K562 (cell line): ENCODE results near the gene MYL4. TPM values are rescaled to one million over a fixed set of nuclear protein-coding genes. Genes with fewer than 3 reads are reported as not detected.
A peak's percentile ranks its signal among the peaks of the same experiment; 100 is the strongest.

Source experiments
- ATF1 ChIP-seq, 2 experiments: fragments of 450-650 bp in 1 of 2; IDR thresholded peaks; 2 replicates each; pipeline ENCODE4 v1.6.1; 2016; ENCODE audit warnings: missing compliant biosample characterization in 1 of 2, missing genetic modification characterization in 1 of 2
- BRD9 ChIP-seq: fragments of 450-650 bp; IDR thresholded peaks from 2 replicates; pipeline ENCODE4 v1.6.1; 2018; ENCODE audit warnings: low read depth; ENCODE audit not compliant: partially characterized antibody
- CSDE1 ChIP-seq, 2 experiments: fragments of 450-650 bp; IDR thresholded peaks; 2 replicates each; pipeline ENCODE4 v1.6.1; 2016; ENCODE audit warnings: mild to moderate bottlenecking in 1 of 2
- DNMT1 ChIP-seq: fragments of 450-650 bp; IDR thresholded peaks from 2 replicates; pipeline ENCODE4 v1.6.1; 2016; ENCODE audit warnings: antibody characterized with exemption, mild to moderate bottlenecking
- FOXK2 ChIP-seq, 2 experiments: fragments of 450-650 bp; IDR thresholded peaks in 1 of 2; conservative IDR thresholded peaks in 1 of 2; 2 replicates each; pipeline ENCODE4 v1.6.1; 2016; ENCODE audit warnings: low read depth in 2 of 2, mild to moderate bottlenecking in 1 of 2
- JUND ChIP-seq, 2 experiments: IDR thresholded peaks; 2 replicates in 1 of 2; 3 replicates in 1 of 2; pipeline ENCODE4 v1.6.1; 2011; ENCODE audit warnings: borderline replicate concordance in 2 of 2, low read depth in 2 of 2, low read length in 2 of 2, improper control_type of control experiment in 1 of 2, missing biosample characterization in 1 of 2, missing genetic modification characterization in 1 of 2, missing genetic modification reagents in 1 of 2
- LEF1 ChIP-seq: fragments of 450-650 bp; IDR thresholded peaks from 2 replicates; pipeline ENCODE4 v1.6.1; 2016; ENCODE audit warnings: mild to moderate bottlenecking
- MCM5 ChIP-seq: fragments of 450-650 bp; IDR thresholded peaks from 2 replicates; pipeline ENCODE4 v1.6.1; 2016; ENCODE audit warnings: low read depth
- MIER1 ChIP-seq: fragments of 450-650 bp; IDR thresholded peaks from 2 replicates; pipeline ENCODE4 v1.6.1; 2016; ENCODE audit warnings: antibody characterized with exemption, mild to moderate bottlenecking, low read depth
- NFE2L1 ChIP-seq: fragments of 450-650 bp; IDR thresholded peaks from 2 replicates; pipeline ENCODE4 v1.6.1; 2016; ENCODE audit warnings: missing genetic modification characterization, low read depth, mild to moderate bottlenecking, missing compliant biosample characterization, moderate library complexity, borderline replicate concordance
- PML ChIP-seq: IDR thresholded peaks from 2 replicates; pipeline ENCODE4 v1.6.1; 2012; ENCODE audit warnings: low read length, inconsistent platforms
- POLR2B ChIP-seq: fragments of 450-650 bp; IDR thresholded peaks from 2 replicates; pipeline ENCODE4 v1.6.1; 2018; ENCODE audit warnings: low read depth; ENCODE audit not compliant: partially characterized antibody
- SMARCA5 ChIP-seq: fragments of 450-650 bp; IDR thresholded peaks from 2 replicates; pipeline ENCODE4 v1.6.1; 2016
- SMARCE1 ChIP-seq: fragments of 450-650 bp; IDR thresholded peaks from 2 replicates; pipeline ENCODE4 v1.7.1; 2016; ENCODE audit warnings: mild to moderate bottlenecking
- SRSF3 ChIP-seq: fragments of 200-400 bp; formaldehyde crosslinking; IDR thresholded peaks from 2 replicates; pipeline ENCODE4 v1.6.1; 2016; ENCODE audit warnings: mild to moderate bottlenecking, low read length, moderate library complexity; ENCODE audit not compliant: insufficient read depth
- TAF9B ChIP-seq: fragments of 450-650 bp; IDR thresholded peaks from 2 replicates; pipeline ENCODE4 v1.6.1; 2018; ENCODE audit warnings: mild to moderate bottlenecking; ENCODE audit not compliant: partially characterized antibody
- THRAP3 ChIP-seq: fragments of 450-650 bp; IDR thresholded peaks from 2 replicates; pipeline ENCODE4 v1.6.1; 2016; ENCODE audit warnings: mild to moderate bottlenecking, inconsistent platforms, borderline replicate concordance
- ZNF316 ChIP-seq: fragments of 450-650 bp; IDR thresholded peaks from 2 replicates; pipeline ENCODE4 v1.6.1; 2016
- ZNF507 ChIP-seq: conservative IDR thresholded peaks from 2 replicates; pipeline ENCODE4 v1.6.1; 2017; ENCODE audit warnings: missing genetic modification characterization, missing compliant biosample characterization
- ZNF75A ChIP-seq: fragments of 450-650 bp; formaldehyde crosslinking; IDR thresholded peaks from 2 replicates; pipeline ENCODE4 v1.4.0; 2020; ENCODE audit warnings: mild to moderate bottlenecking
- ZNF766 ChIP-seq: fragments of 200-800 bp; sonication (Bioruptor generic); conservative IDR thresholded peaks from 2 replicates; pipeline ENCODE4 v1.6.1; 2016; ENCODE audit warnings: missing genetic modification characterization, missing compliant biosample characterization
- polyA plus RNA-seq, 8 experiments: library from polyadenylated mRNA; depleted of rRNA in 4 of 8; stranded (reverse) in 5 of 8; unstranded in 3 of 8; fragments of >200 nt; fragmentation: Nextera tagmentation in 2 of 8; fragmentation: Illumina TruSeq in 1 of 8; extraction: Ambion mirVana in 2 of 8; extraction: Trizol in 1 of 8; gene quantifications; 2 replicates each; pipeline versions ENCODE4 v1.2.1 to v1.2.3, GENCODE V29; 2011 to 2014; ENCODE audit warnings: inconsistent platforms in 1 of 8, missing spikeins in 1 of 8
- total RNA-seq, 7 experiments: library from RNA; depleted of rRNA in 6 of 7; stranded (reverse); fragments of >200 nt in 6 of 7; fragmentation: Illumina TruSeq in 2 of 7; extraction: Trizol in 2 of 7; gene quantifications; 2 replicates each; pipeline versions ENCODE4 v1.2.1 to v1.2.3, GENCODE V29; 2011 to 2021; ENCODE audit warnings: low replicate concordance in 1 of 7
- TF ChIP-seq, protein P1 (sequence below), 2 experiments: fragments of 450-650 bp; IDR thresholded peaks; 2 replicates each; pipeline ENCODE4 v1.6.1; 2018; ENCODE audit warnings: mild to moderate bottlenecking in 2 of 2, low read depth in 1 of 2; ENCODE audit not compliant: partially characterized antibody in 2 of 2
- TF ChIP-seq, protein P2 (sequence below): fragments of 450-650 bp; formaldehyde crosslinking; IDR thresholded peaks from 2 replicates; pipeline ENCODE4 v1.4.0; 2022; ENCODE audit warnings: missing genetic modification characterization
- TF ChIP-seq, protein P3 (sequence below): sonication (generic); formaldehyde crosslinking; IDR thresholded peaks from 2 replicates; pipeline ENCODE4 v1.8.0; 2022; ENCODE audit warnings: mild to moderate bottlenecking, missing genetic modification reagents

The MYL4 gene
- total and polyA plus RNA-seq, 9 of the 15 experiments (the other 6 are each of a cell fraction or from before 2014, with no cell fraction given), result 117 to 423 (median 221) TPM

DNA sequence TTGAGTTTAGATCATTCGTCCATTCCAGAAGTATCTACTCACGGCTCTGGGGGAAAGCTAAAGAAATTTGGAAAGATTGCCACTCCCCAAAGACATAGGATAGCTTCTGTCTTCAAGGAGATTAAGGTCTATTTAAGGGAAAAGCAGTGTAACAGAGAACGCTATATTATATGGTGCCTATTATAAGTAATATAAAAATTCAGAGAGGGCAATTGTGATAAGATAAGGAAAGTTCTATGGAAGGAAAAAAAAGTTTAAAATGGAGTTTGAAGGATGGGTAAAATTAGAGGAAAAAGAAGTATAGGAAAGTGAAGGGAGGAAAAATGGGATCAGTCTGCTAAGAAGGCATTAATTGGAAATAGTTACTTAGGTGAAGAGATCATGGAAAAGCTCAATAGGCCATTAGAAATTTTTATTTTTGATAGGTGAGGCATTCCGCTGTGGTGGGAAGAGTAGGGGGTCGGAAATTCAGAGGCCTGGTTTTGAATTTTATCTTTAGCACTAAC lies 19.4 kb upstream of the MYL4 start (continued):
- no peak for TF ChIP-seq JUND (IDR thresholded peaks at IDR 0.05; ENCODE audit: borderline replicate concordance, low read depth, low read length)
- TF ChIP-seq JUND (tag; IDR thresholded peaks at IDR 0.05; ENCODE audit: borderline replicate concordance, low read depth, low read length), result no peak
- no peak for TF ChIP-seq ZNF507 (tag)
- TF ChIP-seq NFE2L1 (tag), result no peak
- TF ChIP-seq ZNF316, result no peak
- 0 out of 2 replicates have a peak, but pooled peaks have one; percentile 53 for TF ChIP-seq MIER1
- TF ChIP-seq, protein P1, sequence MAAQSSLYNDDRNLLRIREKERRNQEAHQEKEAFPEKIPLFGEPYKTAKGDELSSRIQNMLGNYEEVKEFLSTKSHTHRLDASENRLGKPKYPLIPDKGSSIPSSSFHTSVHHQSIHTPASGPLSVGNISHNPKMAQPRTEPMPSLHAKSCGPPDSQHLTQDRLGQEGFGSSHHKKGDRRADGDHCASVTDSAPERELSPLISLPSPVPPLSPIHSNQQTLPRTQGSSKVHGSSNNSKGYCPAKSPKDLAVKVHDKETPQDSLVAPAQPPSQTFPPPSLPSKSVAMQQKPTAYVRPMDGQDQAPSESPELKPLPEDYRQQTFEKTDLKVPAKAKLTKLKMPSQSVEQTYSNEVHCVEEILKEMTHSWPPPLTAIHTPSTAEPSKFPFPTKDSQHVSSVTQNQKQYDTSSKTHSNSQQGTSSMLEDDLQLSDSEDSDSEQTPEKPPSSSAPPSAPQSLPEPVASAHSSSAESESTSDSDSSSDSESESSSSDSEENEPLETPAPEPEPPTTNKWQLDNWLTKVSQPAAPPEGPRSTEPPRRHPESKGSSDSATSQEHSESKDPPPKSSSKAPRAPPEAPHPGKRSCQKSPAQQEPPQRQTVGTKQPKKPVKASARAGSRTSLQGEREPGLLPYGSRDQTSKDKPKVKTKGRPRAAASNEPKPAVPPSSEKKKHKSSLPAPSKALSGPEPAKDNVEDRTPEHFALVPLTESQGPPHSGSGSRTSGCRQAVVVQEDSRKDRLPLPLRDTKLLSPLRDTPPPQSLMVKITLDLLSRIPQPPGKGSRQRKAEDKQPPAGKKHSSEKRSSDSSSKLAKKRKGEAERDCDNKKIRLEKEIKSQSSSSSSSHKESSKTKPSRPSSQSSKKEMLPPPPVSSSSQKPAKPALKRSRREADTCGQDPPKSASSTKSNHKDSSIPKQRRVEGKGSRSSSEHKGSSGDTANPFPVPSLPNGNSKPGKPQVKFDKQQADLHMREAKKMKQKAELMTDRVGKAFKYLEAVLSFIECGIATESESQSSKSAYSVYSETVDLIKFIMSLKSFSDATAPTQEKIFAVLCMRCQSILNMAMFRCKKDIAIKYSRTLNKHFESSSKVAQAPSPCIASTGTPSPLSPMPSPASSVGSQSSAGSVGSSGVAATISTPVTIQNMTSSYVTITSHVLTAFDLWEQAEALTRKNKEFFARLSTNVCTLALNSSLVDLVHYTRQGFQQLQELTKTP (IDR thresholded peaks at IDR 0.05; ENCODE audit: low read depth in 1 of 2, partially characterized antibody in 2 of 2), result peak in 1 of 2 experiments; percentile 30
- TF ChIP-seq PML, result 0 out of 2 replicates have a peak, but pooled peaks have one; percentile 1
- 0 out of 2 replicates have a peak, but pooled peaks have one; percentile 68 for TF ChIP-seq DNMT1
- no peak for TF ChIP-seq MCM5
- 0 out of 2 replicates have a peak, but pooled peaks have one; percentile 50 for TF ChIP-seq SMARCA5
- no peak for TF ChIP-seq ATF1 (CRISPR knock-in tag; IDR thresholded peaks at IDR 0.05)
- TF ChIP-seq ATF1 (tag; IDR thresholded peaks at IDR 0.05), result peak; percentile 36; the same call in 1 of the 2 replicates
- peak; percentile 13 for TF ChIP-seq POLR2B
- TF ChIP-seq, protein P2, sequence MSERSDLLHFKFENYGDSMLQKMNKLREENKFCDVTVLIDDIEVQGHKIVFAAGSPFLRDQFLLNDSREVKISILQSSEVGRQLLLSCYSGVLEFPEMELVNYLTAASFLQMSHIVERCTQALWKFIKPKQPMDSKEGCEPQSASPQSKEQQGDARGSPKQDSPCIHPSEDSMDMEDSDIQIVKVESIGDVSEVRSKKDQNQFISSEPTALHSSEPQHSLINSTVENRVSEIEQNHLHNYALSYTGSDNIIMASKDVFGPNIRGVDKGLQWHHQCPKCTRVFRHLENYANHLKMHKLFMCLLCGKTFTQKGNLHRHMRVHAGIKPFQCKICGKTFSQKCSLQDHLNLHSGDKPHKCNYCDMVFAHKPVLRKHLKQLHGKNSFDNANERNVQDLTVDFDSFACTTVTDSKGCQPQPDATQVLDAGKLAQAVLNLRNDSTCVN (CRISPR knock-in tag), result 0 out of 2 replicates have a peak, but pooled peaks have one; percentile 34
- 0 out of 2 replicates have a peak, but pooled peaks have one; percentile 31 for TF ChIP-seq ZNF766 (CRISPR knock-in tag)
- TF ChIP-seq TAF9B, result peak; percentile 56
- TF ChIP-seq BRD9, result peak; percentile 58
- TF ChIP-seq FOXK2 (conservative IDR thresholded peaks at IDR 0.05 in 1 of 2, IDR thresholded peaks at IDR 0.05 in 1 of 2; ENCODE audit: low read depth in 2 of 2), result 0 out of 4 replicates have a peak, but pooled peaks of 1 of the 2 experiments have one; percentile 10
- TF ChIP-seq, protein P3, sequence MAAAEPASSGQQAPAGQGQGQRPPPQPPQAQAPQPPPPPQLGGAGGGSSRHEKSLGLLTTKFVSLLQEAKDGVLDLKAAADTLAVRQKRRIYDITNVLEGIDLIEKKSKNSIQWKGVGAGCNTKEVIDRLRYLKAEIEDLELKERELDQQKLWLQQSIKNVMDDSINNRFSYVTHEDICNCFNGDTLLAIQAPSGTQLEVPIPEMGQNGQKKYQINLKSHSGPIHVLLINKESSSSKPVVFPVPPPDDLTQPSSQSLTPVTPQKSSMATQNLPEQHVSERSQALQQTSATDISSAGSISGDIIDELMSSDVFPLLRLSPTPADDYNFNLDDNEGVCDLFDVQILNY, result no peak
- peak; percentile 79; the same call in 1 of the 2 replicates for TF ChIP-seq THRAP3
- TF ChIP-seq ZNF75A (CRISPR knock-in tag), result no peak
- TF ChIP-seq SRSF3, result no peak
- TF ChIP-seq SMARCE1, result peak; percentile 58
- TF ChIP-seq CSDE1 (IDR thresholded peaks at IDR 0.05), result peak in 1 of 2 experiments; percentile 56; a peak in 1 of 4 replicates
- peak; percentile 66 for TF ChIP-seq LEF1
